ENCODE results near the gene MATR3.

- TF ChIP-seq CTCF (IDR thresholded peaks at IDR 0.05; ENCODE audit: insufficient read depth, low read length, poor library complexity, severe bottlenecking) (no peak), EZH2phosphoT487 (conservative IDR thresholded peaks at IDR 0.05; ENCODE audit: low read length) (no peak)
Observed at GRCh38 chr5:139368613-139369012, 75.1 kb downstream of the MATR3 start.
